Esophagus squamous epithelium (tissue), 5 donors: ENCODE data around the gene KISS1. TPM values are rescaled to one million over a fixed set of nuclear protein-coding genes. Genes with fewer than 3 reads are reported as not detected.

Experiments used
- DNase-seq: peaks from one replicate; lab custom pipeline; 2025; lab: John Stamatoyannopoulos, UW
- H3K27ac ChIP-seq, 4 donors: fragments of 200-600 bp; sonication (generic); one replicate each; pipeline ENCODE4 v1.5.1; 2016 to 2019; ENCODE audit warnings: mild to moderate bottlenecking in 1 of 4
- H3K27me3 ChIP-seq, 4 donors: fragments of 200-600 bp; sonication (generic); 1 replicate in 3 of 4; 2 replicates in 1 of 4; pipeline versions ENCODE4 v1.5.1 to v1.6.0; 2017 to 2021; ENCODE audit warnings: antibody characterized with exemption in 1 of 4
- H3K36me3 ChIP-seq, 3 donors: fragments of 200-600 bp; sonication (generic); one replicate each; pipeline ENCODE4 v1.5.1; 2016 to 2019
- H3K4me1 ChIP-seq, 3 donors: fragments of 200-600 bp; sonication (generic); one replicate each; pipeline ENCODE4 v1.5.1; 2017 to 2019
- H3K4me3 ChIP-seq, 4 donors: fragments of 200-600 bp; sonication (generic); 1 replicate in 3 of 4; 2 replicates in 1 of 4; pipeline ENCODE4 v1.5.1; 2016 to 2019; ENCODE audit warnings: mild to moderate bottlenecking in 2 of 4, moderate library complexity in 1 of 4
- H3K9me3 ChIP-seq, 3 donors: fragments of 200-600 bp; sonication (generic); one replicate each; pipeline ENCODE4 v1.5.1; 2016 to 2019
- CTCF ChIP-seq, 6 experiments: fragments of 450-650 bp in 4 of 6; fragments of 200-600 bp in 2 of 6; sonication (generic) in 2 of 6; IDR thresholded peaks; one replicate each; pipeline ENCODE4 v1.5.1; 2016 to 2019; ENCODE audit warnings: antibody characterized with exemption in 6 of 6, mild to moderate bottlenecking in 4 of 6, moderate library complexity in 4 of 6
- POLR2A ChIP-seq, 4 donors: fragments of 450-650 bp; IDR thresholded peaks; one replicate each; pipeline ENCODE4 v1.6.1; 2017; ENCODE audit warnings: antibody characterized with exemption in 4 of 4, mild to moderate bottlenecking in 4 of 4, moderate library complexity in 3 of 4
- WGBS, 2 donors: methylation state at CpG; one replicate each; pipeline ENCODE4 v1.1.5; 2018; 5-methylcytosine and 5-hydroxymethylcytosine counted together
- intact Hi-C: fragments of 100-400 bp; cut with DNase I; formaldehyde crosslinking; loops from one replicate; pipeline ENCODE4 v1.15.0; 2022
- total RNA-seq, 4 donors: library from RNA; depleted of rRNA; stranded (reverse); fragments of >200 nt; gene quantifications; one replicate each; pipeline ENCODE4 v1.1.0, GENCODE V29; 2016
- donor health status: DM: yes; HTN: yes; CAD: no.

The KISS1 gene
- total RNA-seq, 4 donors from 2014 or later, result not detected

- H3K4me3 ChIP-seq, result no peak overlapping the region
- H3K36me3 ChIP-seq, result peaks cover 0 to 33% (median 0%) of the 10 kb centered on the region in 3 donors
- no peaks in the 10 kb centered on the region for H3K9me3 ChIP-seq
- H3K27me3 ChIP-seq, result no peaks in the 10 kb centered on the region
- H3K4me1 ChIP-seq, result peaks cover 0 to 47% (median 11%) of the 10 kb centered on the region in 3 donors
- WGBS, 2 donors, result 73 to 78% methylated on average over 4 to 6 of the region's 6 CpGs
- no peak for DNase-seq
- TF ChIP-seq POLR2A (IDR thresholded peaks at IDR 0.05) (no peak), CTCF (IDR thresholded peaks at IDR 0.05) (no peak)
- intact Hi-C loops, result no loop called here
- H3K27ac ChIP-seq, result no peak overlapping the region
These were observed 50.0 kb downstream of the KISS1 start for GRCh38 chr1:204146309-204146708.

- Histone ChIP-seq H3K36me3 (peaks cover 0 to 44% (median 0%) of the 10 kb centered on the region in 3 donors), H3K27me3 (no peaks in the 10 kb centered on the region), H3K27ac (peak overlapping the region in 1 of 4 donors; percentile 57), H3K4me1 (peaks cover 0 to 34% (median 8%) of the 10 kb centered on the region in 3 donors), H3K9me3 (no peaks in the 10 kb centered on the region), H3K4me3 (no peak overlapping the region)
- TF ChIP-seq POLR2A (IDR thresholded peaks at IDR 0.05) (no peak), CTCF (IDR thresholded peaks at IDR 0.05) (no peak)
- intact Hi-C loops, result no loop called here
- DNase-seq, result no peak
- 53 to 61% methylated on average over 3 of the region's 4 CpGs for WGBS, 2 donors
These were observed 51.2 kb downstream of the KISS1 start for GRCh38 chr1:204145033-204145504.

GRCh38 chr1:204143276-204144041, 52.8 kb downstream of the KISS1 start:
- Histone ChIP-seq H3K9me3 (no peaks in the 10 kb centered on the region), H3K27ac (no peak overlapping the region), H3K4me1 (peaks cover 0 to 20% (median 0%) of the 10 kb centered on the region in 3 donors), H3K27me3 (no peaks in the 10 kb centered on the region), H3K36me3 (peaks cover 0 to 60% (median 0%) of the 10 kb centered on the region in 3 donors), H3K4me3 (no peak overlapping the region)
- TF ChIP-seq CTCF (IDR thresholded peaks at IDR 0.05) (no peak), POLR2A (IDR thresholded peaks at IDR 0.05) (no peak)
- intact Hi-C loops, result no loop called here
- 84 to 85% methylated on average over 12 to 14 of the region's 14 CpGs for WGBS, 2 donors
- no peak for DNase-seq

- intact Hi-C loops, result no loop called here
- DNase-seq, result no peak
- H3K4me1 ChIP-seq, result peaks cover 0 to 20% (median 0%) of the 10 kb centered on the region in 3 donors
- 85 to 91% methylated on average over 3 to 4 of the region's 5 CpGs for WGBS, 2 donors
- H3K4me3 ChIP-seq, result no peak overlapping the region
- no peak for TF ChIP-seq CTCF (IDR thresholded peaks at IDR 0.05)
- TF ChIP-seq POLR2A (IDR thresholded peaks at IDR 0.05), result no peak
- H3K27me3 ChIP-seq, result no peaks in the 10 kb centered on the region
- peaks cover 0 to 72% (median 0%) of the 10 kb centered on the region in 3 donors for H3K36me3 ChIP-seq
- H3K27ac ChIP-seq, result no peak overlapping the region
- no peaks in the 10 kb centered on the region for H3K9me3 ChIP-seq
These were observed 54.0 kb downstream of the KISS1 start for GRCh38 chr1:204142032-204142974.
